PC-9 (cell line): Measurements from ENCODE around the gene RHOF.

Experiments
- EZH2 ChIP-seq: fragments of 200-600 bp; sonication (generic); IDR thresholded peaks from 2 replicates; pipeline ENCODE4 v1.8.0; 2017; ENCODE audit warnings: antibody characterized with exemption, low read depth
- TF ChIP-seq, protein P1 (sequence below): fragments of 200-600 bp; sonication (generic); conservative IDR thresholded peaks from 2 replicates; pipeline ENCODE4 v1.6.1; 2017; ENCODE audit warnings: mixed run types, antibody characterized with exemption, mild to moderate bottlenecking, moderate library complexity

DNA sequence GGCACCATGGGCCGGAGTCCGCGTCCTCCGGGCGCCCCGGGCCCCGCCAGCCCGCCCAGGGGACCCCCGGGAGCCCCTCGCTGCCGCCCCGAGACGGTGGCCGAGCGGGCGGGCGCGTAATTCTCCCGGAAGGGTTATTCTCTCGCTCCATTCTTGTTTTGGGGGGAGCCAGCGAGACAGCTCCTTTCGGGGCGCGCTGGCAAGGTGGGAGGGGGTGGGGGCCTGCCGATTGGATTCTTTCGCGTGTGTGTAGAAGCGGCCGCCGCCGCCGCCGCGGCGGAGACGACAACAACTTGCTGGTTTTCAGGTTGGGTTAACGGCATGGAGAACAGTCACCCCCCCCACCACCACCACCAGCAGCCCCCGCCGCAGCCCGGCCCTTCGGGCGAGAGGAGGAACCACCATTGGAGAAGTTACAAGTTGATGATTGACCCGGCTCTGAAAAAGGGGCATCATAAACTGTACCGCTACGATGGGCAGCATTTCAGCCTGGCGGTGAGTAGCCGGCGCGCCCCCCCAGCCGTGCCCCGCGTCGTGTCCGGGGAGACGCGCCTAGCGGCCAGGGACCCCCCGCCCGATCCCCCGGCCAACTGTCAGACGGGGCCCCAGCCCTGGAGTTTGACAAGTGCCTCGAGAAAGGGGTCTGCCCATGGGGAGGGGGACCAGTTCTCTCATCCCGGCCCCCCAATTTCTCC is 11.1 kb upstream of the RHOF start:
- TF ChIP-seq, protein P1, sequence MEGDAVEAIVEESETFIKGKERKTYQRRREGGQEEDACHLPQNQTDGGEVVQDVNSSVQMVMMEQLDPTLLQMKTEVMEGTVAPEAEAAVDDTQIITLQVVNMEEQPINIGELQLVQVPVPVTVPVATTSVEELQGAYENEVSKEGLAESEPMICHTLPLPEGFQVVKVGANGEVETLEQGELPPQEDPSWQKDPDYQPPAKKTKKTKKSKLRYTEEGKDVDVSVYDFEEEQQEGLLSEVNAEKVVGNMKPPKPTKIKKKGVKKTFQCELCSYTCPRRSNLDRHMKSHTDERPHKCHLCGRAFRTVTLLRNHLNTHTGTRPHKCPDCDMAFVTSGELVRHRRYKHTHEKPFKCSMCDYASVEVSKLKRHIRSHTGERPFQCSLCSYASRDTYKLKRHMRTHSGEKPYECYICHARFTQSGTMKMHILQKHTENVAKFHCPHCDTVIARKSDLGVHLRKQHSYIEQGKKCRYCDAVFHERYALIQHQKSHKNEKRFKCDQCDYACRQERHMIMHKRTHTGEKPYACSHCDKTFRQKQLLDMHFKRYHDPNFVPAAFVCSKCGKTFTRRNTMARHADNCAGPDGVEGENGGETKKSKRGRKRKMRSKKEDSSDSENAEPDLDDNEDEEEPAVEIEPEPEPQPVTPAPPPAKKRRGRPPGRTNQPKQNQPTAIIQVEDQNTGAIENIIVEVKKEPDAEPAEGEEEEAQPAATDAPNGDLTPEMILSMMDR: no peak
- TF ChIP-seq EZH2: no peak
